GM18517 (cell line): ENCODE results near the gene ANKRD13A.
"Not testable (repeated sequence)": the region's sequence is repeated elsewhere in the genome, so short reads cannot be mapped to it uniquely, and the experiment has no call there.

ENCODE experiments used
- ATAC-seq: cut with Tn5 transposase; IDR thresholded peaks from one replicate; pipeline ENCODE4 v1.9.1; 2021; ENCODE audit warnings: mild to moderate bottlenecking, moderate library complexity; ENCODE audit not compliant: unreplicated experiment

The ANKRD13A gene

GRCh38 chr12:110046451-110047187 is 47.4 kb downstream of the ANKRD13A start:
- ATAC-seq, result no peak

- no peak for ATAC-seq
These were observed 48.2 kb downstream of the ANKRD13A start for GRCh38 chr12:110047297-110047940.

GRCh38 chr12:110048242-110049027 is 49.2 kb downstream of the ANKRD13A start, which contains the start of gene C12orf76:
C12orf76 (minus strand) TSS chr12:110048522; CDS start chr12:110048495, 27 bp downstream.
- ATAC-seq, result peak; percentile 97

GRCh38 chr12:110049034-110049433 is 49.8 kb downstream of the ANKRD13A start:
- ATAC-seq, result peak; percentile 8

- ATAC-seq, result not testable (repeated sequence)
These were observed 50.4 kb downstream of the ANKRD13A start for GRCh38 chr12:110049666-110050065.

GRCh38 chr12:110050927-110051326 is 51.7 kb downstream of the ANKRD13A start:
- no peak for ATAC-seq

- ATAC-seq, result not testable (repeated sequence)
These were observed 56.4 kb downstream of the ANKRD13A start for GRCh38 chr12:110055375-110056352.

- not testable (repeated sequence) for ATAC-seq
These were observed 57.4 kb downstream of the ANKRD13A start for GRCh38 chr12:110056643-110057042.

- no peak for ATAC-seq
These were observed 59.8 kb downstream of the ANKRD13A start for GRCh38 chr12:110058875-110059615.

GRCh38 chr12:110059651-110060000 is 60.4 kb downstream of the ANKRD13A start:
- no peak for ATAC-seq

GRCh38 chr12:110062241-110062640 is 63.0 kb downstream of the ANKRD13A start:
- ATAC-seq, result no peak

- ATAC-seq, result no peak
These were observed 66.3 kb downstream of the ANKRD13A start for GRCh38 chr12:110065540-110065939.

- ATAC-seq, result no peak
These were observed 68.3 kb downstream of the ANKRD13A start for GRCh38 chr12:110067531-110067930.

- not testable (repeated sequence) for ATAC-seq
These were observed 68.9 kb downstream of the ANKRD13A start for GRCh38 chr12:110068115-110068514.

- no peak for ATAC-seq
These were observed 69.4 kb downstream of the ANKRD13A start for GRCh38 chr12:110068654-110069053.

- ATAC-seq, result no peak
These were observed 72.3 kb downstream of the ANKRD13A start for GRCh38 chr12:110071504-110071903.

GRCh38 chr12:110071967-110072366 is 72.7 kb downstream of the ANKRD13A start:
- ATAC-seq, result no peak

GRCh38 chr12:110072636-110073035 is 73.4 kb downstream of the ANKRD13A start:
- ATAC-seq, result not testable (repeated sequence)

GRCh38 chr12:110073049-110073831 is 74.0 kb downstream of the ANKRD13A start:
- no peak for ATAC-seq
